Tibial artery (tissue), 4 donors: ENCODE measurements around the gene CES1.
"Not testable (repeated sequence)": the region's sequence is repeated elsewhere in the genome, so short reads cannot be mapped to it uniquely, and the experiment has no call there.

Source experiments
- DNase-seq, 2 donors: peaks; one replicate each; pipeline ENCODE4 v3.0.0-alpha.2; 2019
- H3K27ac ChIP-seq, 2 donors: fragments of 200-600 bp; sonication (generic) in 1 of 2; 1 replicate in 1 of 2; 2 replicates in 1 of 2; pipeline ENCODE4 v1.5.1; 2018 to 2019; ENCODE audit warnings: mild to moderate bottlenecking in 1 of 2
- H3K27me3 ChIP-seq, 2 donors: fragments of 200-600 bp; sonication (generic) in 1 of 2; one replicate each; pipeline versions ENCODE4 v1.5.1 to v1.6.0; 2016 to 2019
- H3K36me3 ChIP-seq, 3 donors: fragments of 200-600 bp; sonication (generic) in 2 of 3; one replicate each; pipeline ENCODE4 v1.5.1; 2016 to 2019; ENCODE audit warnings: mild to moderate bottlenecking in 2 of 3
- H3K4me1 ChIP-seq, 4 donors: fragments of 200-600 bp; sonication (generic) in 2 of 4; 1 replicate in 3 of 4; 2 replicates in 1 of 4; pipeline ENCODE4 v1.5.1; 2016 to 2019
- H3K4me3 ChIP-seq, 2 donors: fragments of 200-600 bp; sonication (generic) in 1 of 2; 1 replicate in 1 of 2; 2 replicates in 1 of 2; pipeline ENCODE4 v1.5.1; 2018 to 2019; ENCODE audit warnings: mild to moderate bottlenecking in 2 of 2
- H3K9me3 ChIP-seq, 3 donors: fragments of 200-600 bp; sonication (generic) in 1 of 3; one replicate each; pipeline ENCODE4 v1.5.1; 2016 to 2019
- intact Hi-C: fragments of 100-400 bp; cut with DNase I; formaldehyde crosslinking; loops from one replicate; pipeline ENCODE4 v1.15.0; 2023; ENCODE audit warnings: low total_unique reads
- TF ChIP-seq, protein P1 (sequence below), 2 experiments: fragments of 200-600 bp in 1 of 2; fragments of 450-650 bp in 1 of 2; IDR thresholded peaks; one replicate each; pipeline ENCODE4 v1.5.1; 2017 to 2019; ENCODE audit warnings: antibody characterized with exemption in 2 of 2, mild to moderate bottlenecking in 1 of 2, moderate library complexity in 1 of 2

CES1 gene

DNA sequence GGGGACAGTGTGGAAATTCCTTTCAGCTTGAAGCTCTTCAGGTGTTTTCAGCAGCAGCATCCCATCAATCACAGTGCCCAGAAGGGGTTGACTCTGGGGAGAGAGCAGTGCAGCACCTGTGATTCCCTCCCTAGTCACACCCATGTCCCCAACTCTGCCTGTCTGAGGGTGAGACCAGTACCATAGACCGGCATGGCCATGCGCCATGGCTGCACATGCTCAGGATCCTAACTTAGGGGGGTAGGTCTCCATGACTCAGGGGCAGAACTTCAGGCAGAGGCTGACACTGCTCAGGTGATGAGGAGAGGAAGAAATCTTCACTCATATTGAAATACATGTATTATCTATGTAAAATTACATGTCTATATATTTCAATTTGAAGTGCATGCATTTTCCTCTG is 19.9 kb downstream of the CES1 start:
- intact Hi-C loops = no loop called here

DNA sequence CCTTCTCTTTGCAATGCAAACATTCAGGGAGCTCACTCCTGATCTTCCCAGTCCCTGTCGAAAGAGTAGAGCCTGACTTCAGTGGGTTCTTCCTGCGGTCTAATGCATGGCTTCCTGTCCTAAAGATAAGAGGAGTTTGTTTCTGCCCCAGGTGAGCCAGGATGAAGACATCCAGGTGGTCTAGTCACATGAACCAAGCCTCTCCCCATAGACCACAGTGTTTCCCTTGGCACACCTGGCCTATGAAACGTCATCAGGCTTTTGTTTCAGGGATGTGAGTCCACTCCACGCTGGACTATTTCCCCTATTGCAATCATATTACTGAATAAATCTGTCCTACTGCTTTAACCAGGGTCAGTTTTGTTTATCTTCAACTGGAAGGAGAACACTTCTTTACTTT is 21.1 kb downstream of the CES1 start:
- Histone ChIP-seq H3K27ac (no peak overlapping the region), H3K27me3 (peaks cover 0 to 2% of the 10 kb centered on the region in 2 donors), H3K9me3 (no peaks in the 10 kb centered on the region), H3K4me1 (no peaks in the 10 kb centered on the region), H3K4me3 (no peak overlapping the region), H3K36me3 (no peaks in the 10 kb centered on the region)
- DNase-seq = no peak
- TF ChIP-seq, protein P1, sequence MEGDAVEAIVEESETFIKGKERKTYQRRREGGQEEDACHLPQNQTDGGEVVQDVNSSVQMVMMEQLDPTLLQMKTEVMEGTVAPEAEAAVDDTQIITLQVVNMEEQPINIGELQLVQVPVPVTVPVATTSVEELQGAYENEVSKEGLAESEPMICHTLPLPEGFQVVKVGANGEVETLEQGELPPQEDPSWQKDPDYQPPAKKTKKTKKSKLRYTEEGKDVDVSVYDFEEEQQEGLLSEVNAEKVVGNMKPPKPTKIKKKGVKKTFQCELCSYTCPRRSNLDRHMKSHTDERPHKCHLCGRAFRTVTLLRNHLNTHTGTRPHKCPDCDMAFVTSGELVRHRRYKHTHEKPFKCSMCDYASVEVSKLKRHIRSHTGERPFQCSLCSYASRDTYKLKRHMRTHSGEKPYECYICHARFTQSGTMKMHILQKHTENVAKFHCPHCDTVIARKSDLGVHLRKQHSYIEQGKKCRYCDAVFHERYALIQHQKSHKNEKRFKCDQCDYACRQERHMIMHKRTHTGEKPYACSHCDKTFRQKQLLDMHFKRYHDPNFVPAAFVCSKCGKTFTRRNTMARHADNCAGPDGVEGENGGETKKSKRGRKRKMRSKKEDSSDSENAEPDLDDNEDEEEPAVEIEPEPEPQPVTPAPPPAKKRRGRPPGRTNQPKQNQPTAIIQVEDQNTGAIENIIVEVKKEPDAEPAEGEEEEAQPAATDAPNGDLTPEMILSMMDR (IDR thresholded peaks at IDR 0.05) = no peak
- intact Hi-C loops = no loop called here

More for the DNA sequence above, 19.9 kb downstream of the CES1 start:
- Histone ChIP-seq H3K9me3 (no peaks in the 10 kb centered on the region), H3K27me3 (peaks cover 0 to 2% of the 10 kb centered on the region in 2 donors), H3K4me1 (no peaks in the 10 kb centered on the region), H3K27ac (no peak overlapping the region), H3K36me3 (no peaks in the 10 kb centered on the region), H3K4me3 (no peak overlapping the region)
- TF ChIP-seq, protein P1 (IDR thresholded peaks at IDR 0.05) = no peak
- no peak for DNase-seq

DNA sequence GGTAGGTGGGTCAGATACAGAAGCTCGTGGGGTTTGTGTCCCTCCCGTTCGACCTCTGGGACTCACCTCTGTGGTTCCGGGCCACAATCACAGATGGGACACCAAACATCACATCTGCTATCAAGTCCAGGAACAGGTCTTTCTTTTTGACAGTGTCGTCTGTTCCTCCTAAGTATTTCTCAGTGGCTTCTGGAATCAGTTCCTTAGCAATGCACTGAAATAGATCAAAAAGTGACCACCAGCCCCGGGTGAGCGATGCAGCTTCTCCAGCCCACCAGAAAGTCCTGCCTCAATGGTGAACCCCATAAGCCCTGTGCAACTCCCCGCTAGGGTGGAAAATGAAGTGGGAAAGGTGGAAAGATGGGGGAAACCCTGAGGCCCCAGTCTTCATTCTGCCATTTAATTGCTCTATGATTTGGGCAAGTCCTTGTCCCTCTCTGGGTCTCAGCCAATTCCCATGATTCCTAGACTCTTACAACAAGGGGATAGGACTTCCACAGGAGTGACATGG is 22.4 kb downstream of the CES1 start:
- intact Hi-C loops = no loop called here
- Histone ChIP-seq H3K9me3 (no peaks in the 10 kb centered on the region), H3K36me3 (no peaks in the 10 kb centered on the region), H3K4me3 (no peak overlapping the region), H3K27ac (no peak overlapping the region), H3K4me1 (no peaks in the 10 kb centered on the region), H3K27me3 (peaks cover 0 to 2% of the 10 kb centered on the region in 2 donors)
- TF ChIP-seq, protein P1 (IDR thresholded peaks at IDR 0.05) = no peak
- DNase-seq = no peak

DNA sequence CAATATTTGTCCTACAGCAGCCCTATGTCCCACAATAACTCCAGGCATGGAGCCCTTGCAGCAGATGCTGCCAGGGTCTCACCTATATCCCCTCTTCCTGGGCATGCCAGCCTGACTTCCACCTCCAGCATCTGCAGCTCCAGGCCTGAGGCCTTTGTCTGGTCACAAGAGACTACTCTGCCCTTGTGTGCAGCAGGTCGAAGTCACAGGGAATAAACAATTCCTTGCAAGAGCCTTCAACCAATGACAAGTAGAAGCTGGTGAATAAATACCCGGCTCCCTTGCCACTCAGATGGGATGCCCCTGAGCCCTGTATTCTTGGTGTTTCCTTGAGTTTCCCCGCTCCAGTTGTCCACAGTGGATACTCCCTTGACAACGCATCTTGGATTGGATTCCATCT is 23.0 kb downstream of the CES1 start:
- no peaks in the 10 kb centered on the region for H3K4me1 ChIP-seq
- TF ChIP-seq, protein P1 (IDR thresholded peaks at IDR 0.05) = no peak
- H3K9me3 ChIP-seq = no peaks in the 10 kb centered on the region
- no peak overlapping the region for H3K27ac ChIP-seq
- intact Hi-C loops = no loop called here
- DNase-seq = no peak
- H3K27me3 ChIP-seq = peaks cover 0 to 2% of the 10 kb centered on the region in 2 donors
- H3K36me3 ChIP-seq = no peaks in the 10 kb centered on the region
- H3K4me3 ChIP-seq = no peak overlapping the region

DNA sequence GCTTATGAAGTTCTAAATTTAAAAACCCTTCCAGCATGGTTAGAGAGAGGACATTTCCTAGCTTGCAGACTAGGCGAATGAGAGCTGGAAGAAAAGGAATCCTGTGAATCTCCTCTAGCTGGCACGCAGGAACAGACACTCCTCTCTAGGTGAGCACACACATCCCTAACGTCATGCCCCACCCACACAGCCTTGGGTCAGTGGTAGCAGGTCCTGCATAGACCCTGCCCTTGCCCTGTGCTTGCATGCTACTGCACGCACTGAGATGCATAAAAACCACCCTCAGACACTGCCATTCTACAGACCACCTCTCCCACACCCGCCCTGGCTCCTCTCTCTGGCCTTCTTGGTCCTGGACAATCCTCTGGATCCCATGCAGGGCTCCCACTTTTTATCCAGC is 23.5 kb downstream of the CES1 start:
- peaks cover 0 to 2% of the 10 kb centered on the region in 2 donors for H3K27me3 ChIP-seq
- intact Hi-C loops = no loop called here

DNA sequence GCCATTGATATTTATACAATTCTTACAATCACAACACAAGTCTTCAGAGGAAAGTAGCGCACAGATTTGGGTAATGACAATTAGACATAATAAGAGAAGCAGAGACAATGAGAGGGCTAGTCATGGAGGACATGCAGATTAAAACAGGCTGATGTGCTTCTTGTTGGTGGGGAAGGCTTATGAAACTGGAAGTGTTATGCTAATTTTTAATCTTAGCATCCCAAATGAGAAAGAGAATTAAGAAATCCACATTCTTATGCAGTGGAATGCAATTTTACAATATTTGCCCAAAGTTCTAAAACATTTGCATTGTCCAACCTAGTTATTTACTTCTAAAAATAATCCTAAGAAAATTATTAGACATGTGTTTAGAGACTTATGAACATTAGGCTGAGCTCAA is 24.6 kb downstream of the CES1 start:
- H3K27me3 ChIP-seq, H3K9me3 ChIP-seq, H3K36me3 ChIP-seq, H3K4me1 ChIP-seq, H3K4me3 ChIP-seq, H3K27ac ChIP-seq, DNase-seq, intact Hi-C loops: not testable (repeated sequence)

More for the DNA sequence above, 23.5 kb downstream of the CES1 start:
- TF ChIP-seq, protein P1 (IDR thresholded peaks at IDR 0.05) = no peak
- H3K4me1 ChIP-seq = no peaks in the 10 kb centered on the region
- no peaks in the 10 kb centered on the region for H3K9me3 ChIP-seq
- no peak overlapping the region for H3K27ac ChIP-seq
- H3K36me3 ChIP-seq = no peaks in the 10 kb centered on the region
- no peak for DNase-seq
- H3K4me3 ChIP-seq = no peak overlapping the region

DNA sequence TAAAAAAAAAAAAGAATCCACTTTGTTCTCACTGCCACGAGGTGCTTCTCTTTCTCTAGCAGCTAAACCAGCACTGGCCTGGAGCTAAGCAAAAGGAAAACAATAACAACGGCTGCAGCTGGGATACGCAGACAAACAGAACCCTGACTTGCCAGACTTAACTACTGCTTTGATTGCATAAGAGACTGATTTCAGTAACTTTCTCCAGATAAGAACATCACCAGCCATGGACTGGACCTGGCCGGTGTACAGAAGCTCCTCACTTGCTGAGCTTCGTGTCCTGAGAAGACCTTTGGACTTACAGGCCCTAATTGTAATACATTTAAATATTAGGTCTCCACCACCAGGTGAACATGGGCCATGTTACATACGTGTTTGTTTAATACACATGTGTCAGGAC is 27.8 kb downstream of the CES1 start:
- H3K9me3 ChIP-seq, H3K36me3 ChIP-seq, DNase-seq, H3K27ac ChIP-seq, H3K4me3 ChIP-seq, H3K4me1 ChIP-seq, H3K27me3 ChIP-seq, intact Hi-C loops: not testable (repeated sequence)

DNA sequence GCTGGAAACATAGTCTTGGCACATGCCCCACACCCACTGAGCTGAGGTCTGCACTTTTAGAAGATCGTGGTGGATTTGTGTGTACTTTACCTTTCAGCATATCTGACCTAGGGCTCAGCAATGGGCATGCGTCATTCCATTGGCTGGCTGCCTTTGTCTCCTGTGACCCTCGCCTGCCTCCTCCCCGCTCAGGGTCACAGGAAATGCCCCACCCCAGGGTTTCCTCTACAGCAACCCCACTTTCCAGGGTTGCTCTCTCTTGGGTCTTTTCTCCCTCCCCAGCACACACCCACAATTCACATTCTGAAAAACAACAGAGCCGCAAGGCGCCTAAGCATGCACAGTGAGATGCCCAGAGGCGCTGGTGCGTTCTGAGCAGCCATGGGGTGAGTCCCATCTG is 29.2 kb downstream of the CES1 start:
- H3K4me1 ChIP-seq, H3K9me3 ChIP-seq, intact Hi-C loops, H3K27me3 ChIP-seq, H3K4me3 ChIP-seq, H3K27ac ChIP-seq, H3K36me3 ChIP-seq, DNase-seq: not testable (repeated sequence)

DNA sequence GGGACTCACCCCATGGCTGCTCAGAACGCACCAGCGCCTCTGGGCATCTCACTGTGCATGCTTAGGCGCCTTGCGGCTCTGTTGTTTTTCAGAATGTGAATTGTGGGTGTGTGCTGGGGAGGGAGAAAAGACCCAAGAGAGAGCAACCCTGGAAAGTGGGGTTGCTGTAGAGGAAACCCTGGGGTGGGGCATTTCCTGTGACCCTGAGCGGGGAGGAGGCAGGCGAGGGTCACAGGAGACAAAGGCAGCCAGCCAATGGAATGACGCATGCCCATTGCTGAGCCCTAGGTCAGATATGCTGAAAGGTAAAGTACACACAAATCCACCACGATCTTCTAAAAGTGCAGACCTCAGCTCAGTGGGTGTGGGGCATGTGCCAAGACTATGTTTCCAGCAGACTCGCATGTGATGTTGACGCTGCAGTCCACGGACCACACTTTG is 39.9 kb downstream of the CES1 start:
- H3K27ac ChIP-seq, H3K27me3 ChIP-seq, H3K36me3 ChIP-seq, H3K4me1 ChIP-seq, intact Hi-C loops, H3K9me3 ChIP-seq, H3K4me3 ChIP-seq, DNase-seq: not testable (repeated sequence)

DNA sequence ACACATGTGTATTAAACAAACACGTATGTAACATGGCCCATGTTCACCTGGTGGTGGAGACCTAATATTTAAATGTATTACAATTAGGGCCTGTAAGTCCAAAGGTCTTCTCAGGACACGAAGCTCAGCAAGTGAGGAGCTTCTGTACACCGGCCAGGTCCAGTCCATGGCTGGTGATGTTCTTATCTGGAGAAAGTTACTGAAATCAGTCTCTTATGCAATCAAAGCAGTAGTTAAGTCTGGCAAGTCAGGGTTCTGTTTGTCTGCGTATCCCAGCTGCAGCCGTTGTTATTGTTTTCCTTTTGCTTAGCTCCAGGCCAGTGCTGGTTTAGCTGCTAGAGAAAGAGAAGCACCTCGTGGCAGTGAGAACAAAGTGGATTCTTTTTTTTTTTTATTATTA is 41.4 kb downstream of the CES1 start:
- H3K4me3 ChIP-seq, H3K27me3 ChIP-seq, H3K27ac ChIP-seq, H3K4me1 ChIP-seq, H3K36me3 ChIP-seq, DNase-seq, H3K9me3 ChIP-seq, intact Hi-C loops: not testable (repeated sequence)
